Activated CD4-positive, alpha-beta T cell treated with anti-CD3 and anti-CD28 coated beads for 4 hours (primary cell): ENCODE measurements around the gene FGF2.

Experiments used
- DNase-seq, 2 donors: peaks; one replicate each; pipeline ENCODE4 v3.0.0-alpha.2; 2020

The FGF2 gene

DNA sequence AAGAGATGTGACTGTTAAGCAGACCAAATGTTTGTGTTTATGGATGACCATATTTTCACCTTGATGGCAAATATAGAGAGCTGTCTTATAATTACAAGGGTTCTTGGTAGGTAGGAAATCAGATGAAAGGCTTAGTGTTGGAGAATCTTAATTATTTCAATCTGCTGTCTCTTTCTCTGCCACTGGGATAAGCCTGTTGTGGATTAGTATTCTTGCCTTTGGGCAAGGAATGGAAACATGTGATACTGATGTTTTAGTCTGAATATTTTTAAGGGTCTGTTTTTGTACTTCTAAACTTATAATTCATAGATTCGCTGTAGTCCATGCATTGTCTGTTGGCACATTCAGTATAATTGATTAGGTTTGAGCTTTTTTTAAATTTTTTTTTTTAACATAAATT lies 119.5 kb downstream of the FGF2 start:
- DNase-seq = no peak
